ENCODE results near the gene LRP2BP. TPM values are rescaled to one million over a fixed set of nuclear protein-coding genes. Genes with fewer than 3 reads are reported as not detected.

LRP2BP gene
- total RNA-seq, 1 donor from 2014 or later = 0.27 TPM

GRCh38 chr4:185405296-185405999 is 9.7 kb upstream of the LRP2BP start:
- Histone ChIP-seq H4K20me1 (ENCODE audit: insufficient read depth, low read length) (no peaks in the 10 kb centered on the region), H3K4me2 (ENCODE audit: low read length) (no peak overlapping the region), H3K36me3 (ENCODE audit: insufficient read depth, low read length) (peaks cover 23% of the 10 kb centered on the region), H3K27ac (ENCODE audit: low read depth, low read length) (no peak overlapping the region), H3K79me2 (ENCODE audit: insufficient read depth, low read length) (no peaks in the 10 kb centered on the region), H3K9me3 (ENCODE audit: insufficient read depth, low read depth, low read length) (no peaks in the 10 kb centered on the region), H3K4me3 (ENCODE audit: insufficient read depth, low read depth, low read length) (no peak overlapping the region), H3K27me3 (ENCODE audit: insufficient read depth, low read length) (no peaks in the 10 kb centered on the region), H3K9ac (ENCODE audit: low read length) (no peak overlapping the region), H3K4me1 (ENCODE audit: insufficient read depth, low read length) (no peaks in the 10 kb centered on the region), H2AFZ (ENCODE audit: low read depth, low read length) (no peak overlapping the region)
- H3K27me3 Mint-ChIP-seq (ENCODE audit: low read depth, unreplicated experiment) = no peaks in the 10 kb centered on the region
- H3K36me3 Mint-ChIP-seq (ENCODE audit: low read depth, unreplicated experiment) = peaks cover 10% of the 10 kb centered on the region
- H3K27ac Mint-ChIP-seq (ENCODE audit: unreplicated experiment) = no peak overlapping the region
- FAIRE-seq = no peak
- no peak for TF ChIP-seq CTCF (IDR thresholded peaks at IDR 0.05; ENCODE audit: insufficient read depth, low read depth, low read length)
- TF ChIP-seq EZH2 (IDR thresholded peaks at IDR 0.05; ENCODE audit: insufficient read depth, low read length) = no peak
- no peaks in the 10 kb centered on the region for H3K4me1 Mint-ChIP-seq (ENCODE audit: low read depth, unreplicated experiment)
- H3K4me3 Mint-ChIP-seq (ENCODE audit: unreplicated experiment) = no peak overlapping the region
- peaks cover 3% of the 10 kb centered on the region for H3K9me3 Mint-ChIP-seq (ENCODE audit: unreplicated experiment)
- DNase-seq (ENCODE audit: low read depth) = no peak

GRCh38 chr4:185404031-185404430 is 8.3 kb upstream of the LRP2BP start:
- Mint-ChIP-seq H3K9me3 (ENCODE audit: unreplicated experiment) (no peaks in the 10 kb centered on the region), H3K27me3 (ENCODE audit: low read depth, unreplicated experiment) (no peaks in the 10 kb centered on the region), H3K36me3 (ENCODE audit: low read depth, unreplicated experiment) (peaks cover 6% of the 10 kb centered on the region), H3K27ac (ENCODE audit: unreplicated experiment) (no peak overlapping the region), H3K4me1 (ENCODE audit: low read depth, unreplicated experiment) (no peaks in the 10 kb centered on the region), H3K4me3 (ENCODE audit: unreplicated experiment) (no peak overlapping the region)
- H3K9ac ChIP-seq (ENCODE audit: low read length) = no peak overlapping the region
- FAIRE-seq (no peak), DNase-seq (ENCODE audit: low read depth) (no peak)
- no peak overlapping the region for H3K4me2 ChIP-seq (ENCODE audit: low read length)
- no peaks in the 10 kb centered on the region for H3K4me1 ChIP-seq (ENCODE audit: insufficient read depth, low read length)
- TF ChIP-seq CTCF (IDR thresholded peaks at IDR 0.05; ENCODE audit: insufficient read depth, low read depth, low read length) (no peak), EZH2 (IDR thresholded peaks at IDR 0.05; ENCODE audit: insufficient read depth, low read length) (no peak)
- no peaks in the 10 kb centered on the region for H3K79me2 ChIP-seq (ENCODE audit: insufficient read depth, low read length)
- H4K20me1 ChIP-seq (ENCODE audit: insufficient read depth, low read length) = no peaks in the 10 kb centered on the region
- H3K27ac ChIP-seq (ENCODE audit: low read depth, low read length) = no peak overlapping the region
- no peak overlapping the region for H3K4me3 ChIP-seq (ENCODE audit: insufficient read depth, low read depth, low read length)
- H3K36me3 ChIP-seq (ENCODE audit: insufficient read depth, low read length) = peaks cover 24% of the 10 kb centered on the region
- no peak overlapping the region for H2AFZ ChIP-seq (ENCODE audit: low read depth, low read length)
- no peaks in the 10 kb centered on the region for H3K27me3 ChIP-seq (ENCODE audit: insufficient read depth, low read length)
- H3K9me3 ChIP-seq (ENCODE audit: insufficient read depth, low read depth, low read length) = no peaks in the 10 kb centered on the region

- no peak overlapping the region for H2AFZ ChIP-seq (ENCODE audit: low read depth, low read length)
- no peak for FAIRE-seq
- H3K9me3 ChIP-seq (ENCODE audit: insufficient read depth, low read depth, low read length) = no peaks in the 10 kb centered on the region
- Mint-ChIP-seq H3K9me3 (ENCODE audit: unreplicated experiment) (no peaks in the 10 kb centered on the region), H3K27ac (ENCODE audit: unreplicated experiment) (no peak overlapping the region), H3K4me3 (ENCODE audit: unreplicated experiment) (no peak overlapping the region), H3K36me3 (ENCODE audit: low read depth, unreplicated experiment) (peaks cover 6% of the 10 kb centered on the region), H3K27me3 (ENCODE audit: low read depth, unreplicated experiment) (no peaks in the 10 kb centered on the region), H3K4me1 (ENCODE audit: low read depth, unreplicated experiment) (peaks cover 4% of the 10 kb centered on the region)
- no peak for DNase-seq (ENCODE audit: low read depth)
- H3K4me1 ChIP-seq (ENCODE audit: insufficient read depth, low read length) = peaks cover 9% of the 10 kb centered on the region
- no peak overlapping the region for H3K4me3 ChIP-seq (ENCODE audit: insufficient read depth, low read depth, low read length)
- H4K20me1 ChIP-seq (ENCODE audit: insufficient read depth, low read length) = no peaks in the 10 kb centered on the region
- H3K27me3 ChIP-seq (ENCODE audit: insufficient read depth, low read length) = no peaks in the 10 kb centered on the region
- peaks cover 12% of the 10 kb centered on the region for H3K36me3 ChIP-seq (ENCODE audit: insufficient read depth, low read length)
- no peak for TF ChIP-seq CTCF (IDR thresholded peaks at IDR 0.05; ENCODE audit: insufficient read depth, low read depth, low read length)
- TF ChIP-seq EZH2 (IDR thresholded peaks at IDR 0.05; ENCODE audit: insufficient read depth, low read length) = no peak
- H3K79me2 ChIP-seq (ENCODE audit: insufficient read depth, low read length) = no peaks in the 10 kb centered on the region
- no peak overlapping the region for H3K9ac ChIP-seq (ENCODE audit: low read length)
- no peak overlapping the region for H3K27ac ChIP-seq (ENCODE audit: low read depth, low read length)
- no peak overlapping the region for H3K4me2 ChIP-seq (ENCODE audit: low read length)
Observed at GRCh38 chr4:185399466-185399865, 3.7 kb upstream of the LRP2BP start.
